WTC11 (cell line): ENCODE results near the gene ZBTB24. TPM values are rescaled to one million over a fixed set of nuclear protein-coding genes. Genes with fewer than 3 reads are reported as not detected.

Experiments used
- ATAC-seq: fragments of 200-7000 bp; cut with Tn5 transposase; 2 replicates; pipeline ENCODE4 v1.10.0; 2021; ENCODE audit warnings: mild to moderate bottlenecking, moderate library complexity
- CTCF ChIA-PET: fragments of 300-600 bp; sonication (Branson Sonifier 250); formaldehyde crosslinking; loops from one replicate; lab custom pipeline; 2021; ENCODE audit warnings: antibody characterized with exemption; lab: Charles Lee
- POLR2A ChIA-PET: fragments of 350-600 bp; sonication (Branson Sonifier 250); formaldehyde crosslinking; loops from one replicate; lab custom pipeline; 2021; ENCODE audit warnings: antibody characterized with exemption; lab: Charles Lee
- DNase-seq: peaks from one replicate; pipeline ENCODE4 v3.0.0; 2021; ENCODE audit warnings: low spot score
- H3K27ac Mint-ChIP-seq: 2 replicates; pipeline ENCODE4 v1.8.0; 2021; ENCODE audit warnings: mixed read lengths
- H3K27me3 Mint-ChIP-seq: 2 replicates; pipeline ENCODE4 v1.8.0; 2021; ENCODE audit warnings: low read depth, mild to moderate bottlenecking, moderate library complexity, mixed read lengths
- H3K36me3 Mint-ChIP-seq: 2 replicates; pipeline ENCODE4 v1.8.0; 2021; ENCODE audit warnings: mixed read lengths
- H3K4me1 Mint-ChIP-seq: 2 replicates; pipeline ENCODE4 v1.8.0; 2022; ENCODE audit warnings: mixed read lengths
- H3K4me3 Mint-ChIP-seq: 2 replicates; pipeline ENCODE4 v1.8.0; 2021; ENCODE audit warnings: mild to moderate bottlenecking, moderate library complexity, mixed read lengths
- H3K9me3 Mint-ChIP-seq: 2 replicates; pipeline ENCODE4 v1.8.0; 2021; ENCODE audit warnings: mixed read lengths
- ATF1 ChIP-seq: sonication (generic); formaldehyde crosslinking; IDR thresholded peaks from 2 replicates; pipeline ENCODE4 v1.8.1; 2023; ENCODE audit warnings: mild to moderate bottlenecking, moderate library complexity, missing genetic modification reagents
- MAX ChIP-seq: sonication (generic); formaldehyde crosslinking; IDR thresholded peaks from 2 replicates; pipeline ENCODE4 v1.8.0; 2022; ENCODE audit warnings: mild to moderate bottlenecking, missing genetic modification reagents
- NFE2L1 ChIP-seq: sonication (generic); formaldehyde crosslinking; IDR thresholded peaks from 2 replicates; pipeline ENCODE4 v1.8.1; 2023; ENCODE audit warnings: missing genetic modification reagents
- total RNA-seq: library from RNA; stranded (reverse); gene quantifications from 3 replicates; pipeline ENCODE4 v1.2.3, GENCODE V29; 2021

Gene ZBTB24
- total RNA-seq, 1 experiment from 2014 or later: 14.7 TPM

GRCh38 chr6:109420751-109421150, 62.3 kb downstream of the ZBTB24 start (continued):
- TF ChIP-seq ATF1 (CRISPR knock-in tag): no peak
- TF ChIP-seq NFE2L1 (CRISPR knock-in tag): no peak

- H3K27me3 Mint-ChIP-seq: peaks cover 3% of the 10 kb centered on the region; the same call in 1 of the 2 replicates
- ATAC-seq (no peak), DNase-seq (no peak)
- no peaks in the 10 kb centered on the region for H3K4me1 Mint-ChIP-seq
- no peaks in the 10 kb centered on the region for H3K36me3 Mint-ChIP-seq
- ChIA-PET POLR2A (no interaction called here), CTCF (interaction anchor here (1.7 kb wide), 1 partner anchor 23 kb away, joined by 5 read pairs; the partner anchor contains the start of genes PPIL6 and SMPD2)
- H3K4me3 Mint-ChIP-seq: no peak overlapping the region
- peaks cover 8% of the 10 kb centered on the region for H3K9me3 Mint-ChIP-seq
- H3K27ac Mint-ChIP-seq: no peak overlapping the region
- TF ChIP-seq MAX: no peak
- TF ChIP-seq, all 79 proteins: peak for 0
Measured at GRCh38 chr6:109417646-109418045, 65.4 kb downstream of the ZBTB24 start.

Other genes with a start within 250 kb of the ZBTB24 start
- gene CD164, start 100.8 kb downstream of the ZBTB24 start, total RNA-seq: 74.9 to 80.2 TPM (median 79.8 TPM) in 3 replicates
- gene PPIL6, start 42.6 kb downstream of the ZBTB24 start, total RNA-seq: 0.61 to 0.76 TPM (median 0.69 TPM) in 3 replicates
- gene SMPD2, start 42.5 kb downstream of the ZBTB24 start, total RNA-seq: 11.2 to 13.1 TPM (median 12.2 TPM) in 3 replicates
- 51.6 to 57.4 TPM (median 52.2 TPM) in 3 replicates for gene MICAL1, start 27.4 kb downstream of the ZBTB24 start, total RNA-seq
- gene AK9, start 208.0 kb upstream of the ZBTB24 start, total RNA-seq: 3.7 to 4.6 TPM (median 4.3 TPM) in 3 replicates
- 21.3 to 24.8 TPM (median 24.3 TPM) in 3 replicates for gene FIG4, start 208.1 kb upstream of the ZBTB24 start, total RNA-seq